ENCODE measurements around the gene CDADC1.

CDADC1 gene

GRCh38 chr13:49248622-49249002 lies 887 bp downstream of the CDADC1 start:
- no peak for TF ChIP-seq CTCF (IDR thresholded peaks at IDR 0.05; ENCODE audit: control extremely low read depth, extremely low read depth, low read depth, missing control alignments)
- ChIA-PET POLR2A (interaction anchor here (1.1 kb wide), 1 partner anchor 16 kb away, joined by 4 read pairs; no protein-coding TSS in a partner anchor), CTCF (interaction anchor here (1.0 to 2.6 kb wide), 10 partner anchors 8 to 32 kb away, joined by 3 to 17 read pairs (median 6); no protein-coding TSS in a partner anchor)
- peak; percentile 20 for DNase-seq (ENCODE audit: extremely low spot score)

DNA sequence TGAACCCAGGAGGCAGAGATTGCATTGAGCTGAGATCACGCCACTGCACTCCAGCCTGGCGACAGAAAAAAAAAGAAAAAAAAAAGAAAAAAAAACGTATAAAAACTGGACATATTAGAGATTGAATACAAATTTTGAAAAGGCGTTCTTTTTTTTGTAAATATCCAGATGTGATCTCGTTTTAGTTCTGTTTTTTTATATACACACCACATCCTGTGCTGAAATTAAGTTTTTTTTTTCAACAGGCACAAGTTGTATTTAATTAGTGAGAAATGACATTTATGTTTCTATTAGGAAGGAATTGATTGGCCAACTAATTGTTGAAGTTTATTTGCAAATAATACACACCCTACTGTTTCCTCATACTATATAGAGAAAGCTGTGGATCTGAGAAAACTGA lies 3.6 kb downstream of the CDADC1 start:
- POLR2A ChIA-PET: no interaction called here
- CTCF ChIA-PET: interaction anchor here (1.5 to 3.1 kb wide), 3 partner anchors 8 to 11 kb away, joined by 3 to 12 read pairs (median 6); no protein-coding TSS in a partner anchor
- TF ChIP-seq CTCF (IDR thresholded peaks at IDR 0.05; ENCODE audit: control extremely low read depth, extremely low read depth, low read depth, missing control alignments): no peak
- no peak for DNase-seq (ENCODE audit: extremely low spot score)

- TF ChIP-seq CTCF (IDR thresholded peaks at IDR 0.05; ENCODE audit: control extremely low read depth, extremely low read depth, low read depth, missing control alignments): no peak
- POLR2A ChIA-PET: no interaction called here
- DNase-seq (ENCODE audit: extremely low spot score): no peak
- CTCF ChIA-PET: interaction anchor here (1.3 to 1.9 kb wide), 3 partner anchors 10 to 28 kb away, joined by 4 to 6 read pairs (median 5); no protein-coding TSS in a partner anchor
Observed at GRCh38 chr13:49253310-49253709, 5.6 kb downstream of the CDADC1 start.

GRCh38 chr13:49254007-49254406 lies 6.3 kb downstream of the CDADC1 start:
- CTCF ChIA-PET: interaction anchor here (0.7 to 1.3 kb wide), 3 partner anchors 27 to 353 kb away, joined by 3 to 5 read pairs (median 3); no protein-coding TSS in a partner anchor
- no peak for TF ChIP-seq CTCF (IDR thresholded peaks at IDR 0.05; ENCODE audit: control extremely low read depth, extremely low read depth, low read depth, missing control alignments)
- POLR2A ChIA-PET: no interaction called here
- DNase-seq (ENCODE audit: extremely low spot score): no peak

DNA sequence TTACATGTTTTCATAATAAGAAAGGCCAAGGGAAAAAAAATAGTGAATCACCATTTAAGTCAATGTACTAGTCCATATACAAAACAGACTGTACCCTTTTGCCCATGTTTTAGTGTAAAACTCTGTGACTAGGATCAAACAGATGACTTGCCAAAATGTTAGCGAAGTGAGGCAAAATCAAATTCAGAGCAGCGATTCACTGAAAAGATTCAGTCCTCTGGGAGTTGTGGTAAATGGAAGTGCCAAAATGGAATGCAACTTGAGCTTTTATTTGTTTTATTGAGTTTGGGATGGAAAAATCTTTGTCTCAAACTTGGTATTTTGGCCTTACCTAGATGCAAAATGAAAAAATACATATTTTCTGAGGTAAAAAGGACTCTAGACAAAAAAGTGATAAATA lies 9.1 kb downstream of the CDADC1 start:
- ChIA-PET POLR2A (interaction anchor here (0.6 kb wide), 1 partner anchor 802 kb away, joined by 4 read pairs; no protein-coding TSS in a partner anchor), CTCF (interaction anchor here (1.3 to 2.3 kb wide), 3 partner anchors 9 to 23 kb away, joined by 4 to 8 read pairs (median 8); partner anchors contain the start of gene CDADC1)
- no peak for TF ChIP-seq CTCF (IDR thresholded peaks at IDR 0.05; ENCODE audit: control extremely low read depth, extremely low read depth, low read depth, missing control alignments)
- DNase-seq (ENCODE audit: extremely low spot score): no peak

DNA sequence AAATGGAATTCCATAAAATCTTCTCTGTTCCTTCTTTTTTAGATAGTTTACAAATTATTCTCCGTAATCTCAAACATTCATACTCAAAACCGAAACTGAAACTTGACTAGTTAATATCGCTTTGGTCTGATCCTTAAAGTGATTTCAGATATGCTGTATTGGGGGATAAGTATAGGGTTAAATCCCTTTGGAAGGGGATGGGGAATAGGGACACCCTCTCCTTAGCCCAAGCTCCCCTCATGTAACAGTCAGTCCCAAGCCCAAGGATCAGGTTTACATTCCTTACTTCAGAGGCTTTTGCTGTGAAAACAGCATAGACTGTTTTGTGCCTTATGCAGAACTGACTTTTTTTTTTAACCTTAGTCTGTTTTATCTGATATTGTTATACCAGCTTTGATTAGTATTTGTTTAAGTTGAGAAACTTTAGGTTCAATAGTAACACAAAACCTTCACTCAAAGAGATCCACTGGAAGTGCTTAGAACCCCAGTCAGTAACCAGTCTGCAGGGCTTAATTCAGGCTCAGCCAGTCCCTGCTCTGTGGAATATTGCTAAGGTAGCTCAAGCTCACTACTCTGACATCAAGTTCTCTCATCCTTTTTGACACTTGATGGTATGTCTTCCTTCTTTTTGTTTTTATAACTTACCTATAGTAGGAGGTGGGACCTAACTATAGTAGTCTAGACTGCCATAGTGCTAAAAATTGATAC lies 10.5 kb downstream of the CDADC1 start:
- ChIA-PET POLR2A (no interaction called here), CTCF (interaction anchor here (0.9 to 2.3 kb wide), 9 partner anchors 10 to 349 kb away, joined by 3 to 8 read pairs (median 5); partner anchors contain the start of gene CDADC1)
- DNase-seq (ENCODE audit: extremely low spot score): peak; percentile 18
- no peak for TF ChIP-seq CTCF (IDR thresholded peaks at IDR 0.05; ENCODE audit: control extremely low read depth, extremely low read depth, low read depth, missing control alignments)

Data from GM10248 (cell line).